Measurements from ENCODE around the gene OR52J3.
A peak's percentile ranks its signal among the peaks of the same experiment; 100 is the strongest.
"Not testable (repeated sequence)": the region's sequence is repeated elsewhere in the genome, so short reads cannot be mapped to it uniquely, and the experiment has no call there.

The OR52J3 gene

GRCh38 chr11:5046226-5046625 lies at the start of gene OR52J3:
TSS of gene OR52J3 (plus strand) at chr11:5046526. CDS start at chr11:5046526, 0 bp downstream.
- no peak for DNase-seq

- DNase-seq: peak in 1 of 2 experiments; percentile 42
These were observed 41.7 kb upstream of the OR52J3 start for GRCh38 chr11:5004424-5005274.

DNA sequence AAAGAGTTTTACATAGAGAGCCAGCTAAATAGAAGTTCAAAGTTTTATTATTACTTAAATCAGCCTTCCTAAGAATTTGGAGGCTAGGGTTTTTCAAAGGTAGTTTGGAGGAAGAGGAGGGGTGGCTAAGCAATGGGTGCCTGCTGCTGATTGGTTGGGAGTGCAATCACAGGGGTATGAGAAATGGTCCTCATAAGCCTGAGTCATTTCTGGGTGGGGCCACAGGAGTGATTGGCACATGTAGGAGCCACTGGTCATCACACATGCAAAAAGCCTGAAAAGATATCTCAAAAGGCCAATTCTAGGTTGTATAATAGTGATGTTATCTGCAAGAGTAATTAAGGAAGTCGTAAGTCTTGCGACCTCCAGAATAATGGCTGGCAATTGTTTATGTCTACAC lies 38.8 kb upstream of the OR52J3 start:
- DNase-seq: no peak

GRCh38 chr11:5011254-5011653 lies 35.1 kb upstream of the OR52J3 start:
- DNase-seq: no peak

GRCh38 chr11:5013012-5013411 lies 33.3 kb upstream of the OR52J3 start:
- DNase-seq: no peak

GRCh38 chr11:5021996-5022395 lies 24.3 kb upstream of the OR52J3 start:
- DNase-seq: no peak

DNA sequence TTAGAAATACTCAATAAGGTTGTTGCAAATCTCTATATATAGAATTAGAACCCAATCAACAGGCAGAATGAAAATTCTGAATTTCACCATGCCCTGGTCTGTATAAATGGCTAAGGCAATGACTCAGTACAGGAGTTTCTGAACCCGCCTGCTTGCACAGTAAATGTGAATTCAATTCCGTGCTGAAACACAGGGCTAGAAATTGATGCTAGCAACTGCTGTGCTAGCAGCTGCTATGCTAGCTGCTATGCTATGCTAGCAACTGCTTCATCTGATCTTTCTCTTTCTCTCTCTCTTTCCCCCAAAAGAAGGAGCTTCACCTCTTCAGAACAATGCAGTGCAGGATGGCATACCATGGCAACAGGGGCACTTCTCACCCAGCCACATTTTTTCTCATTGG lies 9.7 kb upstream of the OR52J3 start:
- no peak for DNase-seq

- no peak for DNase-seq
These were observed 8.4 kb upstream of the OR52J3 start for GRCh38 chr11:5037926-5038325.

DNA sequence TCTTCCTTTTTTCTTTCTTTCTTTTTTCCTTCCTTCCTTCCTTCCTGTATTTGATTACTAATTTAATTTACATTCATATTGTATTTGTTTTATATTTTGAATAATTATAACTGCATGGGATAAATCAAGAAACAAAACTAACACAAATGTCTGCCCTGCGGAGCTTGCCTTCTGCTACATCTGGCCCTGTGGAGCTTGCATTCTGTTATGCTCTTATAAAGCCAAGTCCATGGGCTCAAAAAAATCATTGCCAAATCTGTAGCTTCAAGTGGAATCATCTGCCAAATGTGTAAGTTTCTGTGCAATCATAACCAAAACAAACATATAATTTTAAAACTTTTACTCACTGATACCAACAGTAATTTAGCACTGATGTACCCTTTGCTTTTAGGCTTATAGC lies 8.0 kb upstream of the OR52J3 start:
- DNase-seq: no peak

DNA sequence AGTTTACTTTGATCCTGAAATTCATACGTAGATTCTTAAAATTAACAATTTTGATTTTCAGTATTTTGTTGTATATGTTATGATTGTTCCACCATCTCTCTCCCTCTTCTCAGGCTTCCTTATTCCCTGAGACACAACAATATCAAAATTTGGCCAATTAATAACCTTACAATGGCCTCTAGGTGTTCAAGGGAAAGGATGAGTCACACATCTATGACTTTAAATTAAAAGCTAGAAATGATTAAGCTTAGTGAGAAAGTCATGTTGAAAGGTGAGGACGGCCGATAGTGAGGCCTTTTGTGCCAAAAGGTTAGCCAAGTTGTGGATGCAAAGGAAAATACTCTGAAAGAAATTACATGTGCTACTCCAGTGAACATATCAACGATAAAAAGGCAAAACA lies 5.5 kb upstream of the OR52J3 start:
- no peak for DNase-seq

- no peak for DNase-seq
These were observed 4.2 kb upstream of the OR52J3 start for GRCh38 chr11:5042091-5042490.

- DNase-seq: peak in 1 of 2 experiments; percentile 7
These were observed 2.9 kb upstream of the OR52J3 start for GRCh38 chr11:5043380-5043779.

- no peak for DNase-seq
These were observed 516 bp downstream of the OR52J3 start for GRCh38 chr11:5046754-5047330.

DNA sequence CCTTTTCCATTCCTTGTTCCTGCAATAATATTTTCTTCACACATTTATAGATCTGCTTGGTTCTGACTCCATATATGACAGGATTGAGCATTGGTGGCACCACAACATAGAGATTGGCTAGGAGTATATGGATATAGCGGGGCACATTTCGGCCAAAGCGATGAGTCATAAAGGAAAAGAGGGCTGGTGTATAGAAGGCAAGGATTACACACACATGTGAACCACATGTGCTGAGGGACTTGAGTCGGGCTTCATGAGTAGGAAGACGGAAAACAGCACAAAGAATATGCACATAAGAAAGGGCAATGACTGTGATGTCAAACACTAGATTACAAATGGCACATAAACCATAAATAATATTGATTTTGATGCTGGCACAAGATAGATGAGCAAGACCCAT lies 12.4 kb downstream of the OR52J3 start:
- DNase-seq: not testable (repeated sequence)

DNA sequence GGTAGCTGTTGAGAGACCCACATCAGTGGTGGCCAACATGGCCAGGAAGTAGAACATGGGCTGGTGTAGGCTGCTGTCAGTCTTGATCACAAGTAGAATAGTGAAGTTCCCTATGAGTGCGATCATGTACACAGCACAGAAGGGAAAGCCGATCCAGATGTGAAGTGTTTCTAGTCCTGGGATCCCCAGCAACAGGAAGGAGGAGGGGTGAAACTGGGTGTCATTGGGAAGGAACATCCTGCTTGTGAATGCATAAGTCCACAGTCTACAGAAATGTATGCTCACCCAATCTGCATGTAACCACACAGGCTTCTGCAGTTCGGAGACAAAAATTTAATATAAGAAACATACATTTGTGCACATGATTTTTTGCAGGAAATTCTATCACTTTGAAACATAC lies 13.1 kb downstream of the OR52J3 start, which contains the start of gene OR52E2:
Gene OR52E2, minus strand, starts transcription at position 237 of the 400 bp plus-strand sequence. Its CDS starts 0 bp downstream, at position 237.
- DNase-seq: no peak

- DNase-seq: no peak
These were observed 18.7 kb downstream of the OR52J3 start for GRCh38 chr11:5065027-5065426.

- DNase-seq: no peak
These were observed 22.9 kb downstream of the OR52J3 start, which contains the start of gene OR52E1 for GRCh38 chr11:5069272-5069671. TSS of gene OR52E1 (plus strand) at chr11:5069572.

DNA sequence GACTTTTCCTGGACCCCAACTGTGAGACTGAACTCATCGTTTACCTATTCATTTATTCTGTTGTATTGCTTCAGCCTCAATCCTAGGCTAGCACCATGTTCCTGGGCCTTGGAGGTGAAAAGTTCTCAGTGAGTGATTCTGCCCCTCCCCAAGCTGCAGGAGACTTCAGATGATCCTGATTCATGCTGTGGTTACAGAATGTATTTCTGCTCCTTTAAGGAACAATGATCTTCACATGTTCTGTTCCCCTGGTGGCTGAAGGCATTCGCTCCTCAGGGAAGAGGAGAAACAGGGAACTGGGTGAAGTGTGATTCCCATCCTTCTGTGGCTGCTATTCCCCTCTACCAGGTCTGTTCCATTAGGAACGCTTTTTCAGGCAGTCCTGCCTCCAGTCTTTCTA lies 25.5 kb downstream of the OR52J3 start:
- DNase-seq: no peak

DNA sequence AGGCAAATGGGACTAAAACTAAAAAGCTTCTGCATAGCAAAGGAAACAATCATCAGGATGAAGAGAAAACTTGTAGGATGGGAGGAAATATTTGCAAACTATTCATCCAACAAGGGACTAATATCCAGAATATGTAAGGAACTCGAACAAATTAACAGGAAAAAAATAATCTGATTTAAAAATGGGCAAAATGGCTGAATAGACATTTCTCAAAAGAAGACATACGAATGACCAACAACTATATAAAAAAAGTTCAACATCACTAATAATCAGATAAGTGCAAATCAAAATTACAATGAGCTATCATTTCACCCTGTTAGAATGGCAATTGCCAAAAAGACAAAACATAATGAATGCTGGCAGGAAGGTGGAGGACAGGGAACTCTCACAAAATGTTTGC lies 35.1 kb downstream of the OR52J3 start:
- DNase-seq: no peak

DNA sequence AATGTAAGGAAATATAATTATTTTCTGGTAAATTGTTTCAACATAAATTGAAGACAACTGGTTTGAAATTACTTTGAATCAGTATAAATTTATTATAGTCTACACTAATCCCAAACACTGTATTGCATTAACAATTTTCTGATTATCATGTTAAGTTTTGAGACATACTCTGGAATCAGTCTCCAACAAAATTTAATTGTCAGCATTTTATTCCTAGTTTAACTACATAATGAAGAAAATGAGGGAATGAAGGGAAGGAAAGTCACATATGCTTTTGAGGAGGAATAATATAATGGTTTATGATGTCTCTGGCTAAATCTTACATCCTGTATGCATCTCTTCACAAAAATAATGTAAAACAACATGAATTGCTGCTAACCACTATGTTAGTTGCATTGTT lies 37.3 kb downstream of the OR52J3 start:
- DNase-seq: no peak

GRCh38 chr11:5088556-5088955 lies 42.2 kb downstream of the OR52J3 start:
- DNase-seq: no peak

DNA sequence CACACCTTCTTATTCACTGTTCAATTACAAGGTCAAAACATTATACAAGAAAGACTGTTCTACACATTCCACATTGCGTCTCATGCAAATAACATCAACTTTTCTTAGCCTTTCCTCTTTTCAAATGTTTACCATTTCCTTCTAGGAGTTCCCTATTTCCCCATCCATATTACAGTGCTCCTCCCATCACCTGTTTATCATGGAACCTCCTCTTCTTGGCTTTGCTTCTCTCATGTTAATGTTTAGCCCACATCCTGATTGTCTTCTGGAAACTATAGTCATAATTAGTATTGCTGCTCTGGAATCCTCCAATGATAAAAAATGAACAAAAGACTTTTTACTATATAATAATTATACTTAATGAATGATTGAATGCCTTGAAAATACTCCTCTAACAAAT lies 44.3 kb downstream of the OR52J3 start:
- no peak for DNase-seq

DNA sequence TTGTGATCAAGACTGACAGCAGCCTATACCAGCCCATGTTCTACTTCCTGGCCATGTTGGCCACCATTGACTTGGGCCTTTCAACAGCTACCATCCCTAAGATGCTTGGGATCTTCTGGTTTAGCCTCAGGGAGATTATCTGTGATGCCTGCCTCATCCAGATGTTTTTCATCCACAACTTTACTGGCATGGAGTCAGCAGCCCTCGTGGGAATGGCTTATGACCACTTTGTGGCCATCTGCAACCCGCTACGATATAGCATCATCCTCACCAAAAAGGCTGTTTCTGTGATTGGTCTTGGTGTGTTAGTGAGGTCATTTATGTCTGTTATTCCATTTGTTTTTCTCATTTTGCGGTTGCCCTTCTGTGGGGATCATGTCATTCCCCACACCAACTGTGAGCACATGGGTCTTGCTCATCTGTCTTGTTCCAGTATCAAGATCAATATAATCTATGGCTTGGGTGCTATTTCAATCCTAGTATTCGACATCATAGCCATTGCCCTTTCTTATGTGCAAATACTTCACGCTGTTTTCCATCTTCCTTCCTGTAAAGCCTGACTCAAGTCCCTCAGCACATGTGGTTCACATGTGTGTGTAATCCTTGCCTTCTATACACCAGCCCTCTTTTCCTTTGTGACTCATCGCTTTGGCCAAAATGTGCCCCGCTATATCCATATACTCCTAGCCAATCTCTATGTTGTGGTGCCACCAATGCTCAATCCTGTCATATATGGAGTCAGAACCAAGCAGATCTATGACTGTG lies 46.7 kb downstream of the OR52J3 start:
- no peak for DNase-seq

GRCh38 chr11:5096011-5096410 lies 49.7 kb downstream of the OR52J3 start:
- no peak for DNase-seq

Measured in SW 1271 (cell line).